Measurements from ENCODE around the gene TTYH1. TPM values are rescaled to one million over a fixed set of nuclear protein-coding genes. Genes with fewer than 3 reads are reported as not detected.

Gene TTYH1
- total and polyA plus RNA-seq, 2 of the 4 experiments (the other 2 are of a cell fraction), result not detected

- Histone ChIP-seq H3K27ac (ENCODE audit: insufficient read depth, low read length) (no peak overlapping the region), H3K4me3 (ENCODE audit: insufficient read depth, low read depth, low read length) (no peak overlapping the region), H4K5ac (ENCODE audit: low read depth, low read length) (no peak overlapping the region), H3K36me3 (ENCODE audit: control insufficient read depth, insufficient read depth, low read length) (no peaks in the 10 kb centered on the region), H3K18ac (ENCODE audit: low read depth, low read length) (no peak overlapping the region), H2AFZ (replicated peaks; ENCODE audit: low read length, poor library complexity) (no peak overlapping the region), H3K9me3 (ENCODE audit: control insufficient read depth, insufficient read depth, low read length) (peaks cover 4% of the 10 kb centered on the region; the same call in 1 of the 2 replicates), H4K91ac (ENCODE audit: insufficient read depth, low read depth, low read length) (no peak overlapping the region), H2BK5ac (ENCODE audit: low read depth, low read length, poor library complexity, severe bottlenecking) (no peak overlapping the region), H4K8ac (ENCODE audit: low read depth in 2 of 2, low read length in 2 of 2) (no peak overlapping the region), H3K4ac (ENCODE audit: low read depth, low read length) (no peak overlapping the region), H3K27me3 (ENCODE audit: control insufficient read depth, insufficient read depth, low read length) (peaks cover 20% of the 10 kb centered on the region), H3K9me1 (ENCODE audit: insufficient read depth, low read length) (peaks cover 3% of the 10 kb centered on the region; the same call in 1 of the 2 replicates), H4K20me1 (ENCODE audit: insufficient read depth, low read length) (no peaks in the 10 kb centered on the region), H3K4me1 (ENCODE audit: control insufficient read depth, insufficient read depth, low read length) (no peaks in the 10 kb centered on the region), H2BK120ac (ENCODE audit: low read depth, low read length) (no peak overlapping the region), H3K79me1 (ENCODE audit: low read depth in 1 of 2, low read length in 2 of 2) (no peaks in the 10 kb centered on the region), H3K56ac (ENCODE audit: extremely low read depth, insufficient read depth, low read length) (no peak overlapping the region), H3K4me2 (ENCODE audit: low read depth, low read length) (no peak overlapping the region), H2AK5ac (ENCODE audit: low read depth, low read length) (no peak overlapping the region), H3K23ac (ENCODE audit: low read depth, low read length) (no peak overlapping the region), H2AK9ac (replicated peaks; ENCODE audit: low read depth, low read length, poor library complexity) (no peak overlapping the region), H3K9ac (ENCODE audit: low read depth, low read length) (no peak overlapping the region), H2BK20ac (ENCODE audit: low read depth, low read length) (no peak overlapping the region), H2BK15ac (ENCODE audit: low read depth, low read length) (no peak overlapping the region), H3K14ac (replicated peaks; ENCODE audit: low read depth, low read length) (no peak overlapping the region)
- TF ChIP-seq, protein P1, sequence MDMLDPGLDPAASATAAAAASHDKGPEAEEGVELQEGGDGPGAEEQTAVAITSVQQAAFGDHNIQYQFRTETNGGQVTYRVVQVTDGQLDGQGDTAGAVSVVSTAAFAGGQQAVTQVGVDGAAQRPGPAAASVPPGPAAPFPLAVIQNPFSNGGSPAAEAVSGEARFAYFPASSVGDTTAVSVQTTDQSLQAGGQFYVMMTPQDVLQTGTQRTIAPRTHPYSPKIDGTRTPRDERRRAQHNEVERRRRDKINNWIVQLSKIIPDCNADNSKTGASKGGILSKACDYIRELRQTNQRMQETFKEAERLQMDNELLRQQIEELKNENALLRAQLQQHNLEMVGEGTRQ (IDR thresholded peaks at IDR 0.05; ENCODE audit: low read depth, low read length), result no peak
- TF ChIP-seq FOS (IDR thresholded peaks at IDR 0.05; ENCODE audit: low read depth, low read length), result no peak
- TF ChIP-seq CHD1 (IDR thresholded peaks at IDR 0.05; ENCODE audit: low read depth, low read length), result no peak
- TF ChIP-seq CTCF (conservative IDR thresholded peaks at IDR 0.05; ENCODE audit: low read depth, low read length), result no peak
- TF ChIP-seq MXI1 (IDR thresholded peaks at IDR 0.05; ENCODE audit: borderline replicate concordance, low read depth, low read length), result no peak
- TF ChIP-seq SMC3 (IDR thresholded peaks at IDR 0.05; ENCODE audit: low read depth, low read length), result no peak
- no peak for TF ChIP-seq RCOR1 (IDR thresholded peaks at IDR 0.05; ENCODE audit: insufficient replicate concordance, low read length)
- TF ChIP-seq MAFK (IDR thresholded peaks at IDR 0.05; ENCODE audit: low read depth, low read length), result no peak
- TF ChIP-seq CEBPB (IDR thresholded peaks at IDR 0.05; ENCODE audit: low read depth, low read length), result no peak
- TF ChIP-seq MAZ (IDR thresholded peaks at IDR 0.05; ENCODE audit: borderline replicate concordance, low read depth, low read length), result no peak
- no TSS peak for BruUV-seq (replicated peaks)
- 100% methylated on average over 1 of the region's 4 CpGs; no CpG with 5 or more reads in 1 of the 2 experiments for WGBS, 2 experiments (ENCODE audit: extremely low coverage in 2 of 2, insufficient read length in 1 of 2)
- intact Hi-C loops (cut with micrococcal nuclease) (no loop called here), in situ Hi-C loops (cut with MboI; ENCODE audit: low sequenced_read_pairs) (no loop called here), dilution Hi-C loops (cut with HindIII; ENCODE audit: low sequenced_read_pairs, unreplicated experiment) (no loop called here)
- ATAC-seq (ENCODE audit: low read depth), result no peak
- DNase-seq, result no peak
- ChIA-PET POLR2A (ENCODE audit: unreplicated experiment) (no interaction called here), CTCF (no interaction called here)
These were observed 1.1 kb upstream of the TTYH1 start for GRCh38 chr19:54414156-54414555.

Measured in IMR-90 (cell line).